Spleen (tissue), 11 donors: ENCODE measurements around the gene MRPS14. TPM values are rescaled to one million over a fixed set of nuclear protein-coding genes. Genes with fewer than 3 reads are reported as not detected.

Experiments
- DNase-seq: peaks from one replicate; pipeline ENCODE4 v3.0.0-alpha.2; 2020
- H3K27ac ChIP-seq, 8 donors: fragments of 200-600 bp; sonication (generic) in 7 of 8; 1 replicate in 4 of 8; 2 replicates in 4 of 8; pipeline versions ENCODE4 v1.5.0 to v1.8.0; 2016 to 2021; ENCODE audit warnings: inconsistent platforms in 4 of 8, mild to moderate bottlenecking in 4 of 8, moderate library complexity in 1 of 8
- H3K27me3 ChIP-seq, 7 donors: fragments of 200-600 bp; sonication (generic) in 6 of 7; replicated peaks in 1 of 7; 1 replicate in 4 of 7; 2 replicates in 3 of 7; pipeline versions ENCODE4 v1.5.0 to v1.8.0; 2016 to 2021; ENCODE audit warnings: inconsistent platforms in 3 of 7, mild to moderate bottlenecking in 1 of 7
- H3K36me3 ChIP-seq, 6 donors: fragments of 200-600 bp; sonication (generic) in 5 of 6; 1 replicate in 4 of 6; 2 replicates in 2 of 6; pipeline versions ENCODE4 v1.5.0 to v1.8.0; 2016 to 2021; ENCODE audit warnings: inconsistent platforms in 2 of 6
- H3K4me1 ChIP-seq, 6 donors: fragments of 200-600 bp; sonication (generic) in 5 of 6; 1 replicate in 3 of 6; 2 replicates in 3 of 6; pipeline versions ENCODE4 v1.5.0 to v1.8.0; 2016 to 2021; ENCODE audit warnings: inconsistent platforms in 3 of 6
- H3K4me3 ChIP-seq, 8 donors: fragments of 200-600 bp; sonication (generic) in 7 of 8; 1 replicate in 4 of 8; 2 replicates in 4 of 8; pipeline versions ENCODE4 v1.5.0 to v1.8.0; 2016 to 2021; ENCODE audit warnings: inconsistent platforms in 4 of 8, mild to moderate bottlenecking in 4 of 8, moderate library complexity in 2 of 8
- H3K9me3 ChIP-seq, 8 donors: fragments of 200-600 bp; sonication (generic) in 7 of 8; 1 replicate in 4 of 8; 2 replicates in 4 of 8; pipeline versions ENCODE4 v1.5.0 to v1.8.0; 2016 to 2021; ENCODE audit warnings: inconsistent platforms in 4 of 8
- CTCF ChIP-seq, 11 experiments: fragments of 200-600 bp in 7 of 11; fragments of 450-650 bp in 4 of 11; sonication (generic) in 4 of 11; IDR thresholded peaks in 8 of 11; conservative IDR thresholded peaks in 3 of 11; 1 replicate in 7 of 11; 2 replicates in 4 of 11; pipeline versions ENCODE4 v1.4.0 to v1.8.0; 2016 to 2021; ENCODE audit warnings: antibody characterized with exemption in 11 of 11, inconsistent platforms in 4 of 11, mild to moderate bottlenecking in 1 of 11
- POLR2A ChIP-seq, 3 donors: fragments of 450-650 bp; IDR thresholded peaks; one replicate each; pipeline ENCODE4 v1.5.1; 2017; ENCODE audit warnings: antibody characterized with exemption in 3 of 3, mild to moderate bottlenecking in 1 of 3
- POLR2AphosphoS5 ChIP-seq, 3 donors: sonication (generic); formaldehyde crosslinking; IDR thresholded peaks; one replicate each; pipeline ENCODE4 v1.5.1; 2017; ENCODE audit warnings: antibody characterized with exemption in 3 of 3
- WGBS, 5 donors: extraction: QIAGEN DNeasy Blood & Tissue Kit in 3 of 5; methylation state at CpG; one replicate each; pipeline versions ENCODE4 v1.1.5 to v1.1.7; 2013 to 2018; 5-methylcytosine and 5-hydroxymethylcytosine counted together
- intact Hi-C: fragments of 100-400 bp; cut with DNase I; formaldehyde crosslinking; loops from one replicate; pipeline ENCODE4 v1.15.0; 2023; ENCODE audit warnings: low total_unique reads
- polyA plus RNA-seq, 3 donors: library from polyadenylated mRNA; stranded (reverse); fragments of 200-250 nt; gene quantifications; one replicate each; pipeline ENCODE4 v1.2.1, GENCODE V29; 2013
- total RNA-seq, 7 donors: library from RNA; depleted of rRNA in 3 of 7; stranded (reverse); fragments of >200 nt in 3 of 7; fragmentation: NEBNext Ultra II Directional in 4 of 7; extraction: Animal tissue kit (Norgen Biotek cat#: 25700) in 4 of 7; gene quantifications; one replicate each; pipeline versions ENCODE4 v1.1.0 to v1.2.1, GENCODE V29; 2016 to 2021
- donor health status: healthy with polysubstance abuse.
- donor health status: DM: no; HTN: no; CAD: no; lungs with moderate emphysema.
- donor health status: DM: no; HTN: no; CAD: no.
- donor health status: Bipolar disorder and iron deficiency.
- donor health status: healthy.
- donor health status: DM: no; HTN: no; CAD: no.
- donor health status: DM: yes; HTN: yes; CAD: no.

Gene MRPS14
- total and polyA plus RNA-seq, 10 donors: 10.1 to 34.5 (median 25.6) TPM

- Histone ChIP-seq H3K4me1 (peaks cover 0 to 32% (median 2%) of the 10 kb centered on the region in 6 donors), H3K27me3 (no peaks in the 10 kb centered on the region), H3K9me3 (no peaks in the 10 kb centered on the region), H3K27ac (no peak overlapping the region), H3K36me3 (peaks cover 0 to 100% (median 91%) of the 10 kb centered on the region in 6 donors), H3K4me3 (no peak overlapping the region)
- no peak for DNase-seq
- intact Hi-C loops: no loop called here
- 69 to 83% (median 79%) methylated on average over 10 of the region's 10 CpGs for WGBS, 5 donors
- TF ChIP-seq POLR2AphosphoS5 (IDR thresholded peaks at IDR 0.05): no peak
- TF ChIP-seq CTCF (IDR thresholded peaks at IDR 0.05 in 8 of 11, conservative IDR thresholded peaks at IDR 0.05 in 3 of 11): no peak
- TF ChIP-seq POLR2A (IDR thresholded peaks at IDR 0.05): no peak
Measured at GRCh38 chr1:175009532-175009931, 13.7 kb downstream of the MRPS14 start.

- intact Hi-C loops: no loop called here
- peaks cover 0 to 57% (median 50%) of the 10 kb centered on the region in 6 donors for H3K36me3 ChIP-seq
- TF ChIP-seq POLR2AphosphoS5 (IDR thresholded peaks at IDR 0.05) (no peak), CTCF (IDR thresholded peaks at IDR 0.05 in 8 of 11, conservative IDR thresholded peaks at IDR 0.05 in 3 of 11) (no peak), POLR2A (IDR thresholded peaks at IDR 0.05) (no peak)
Measured at GRCh38 chr1:175005085-175005783, 18.0 kb downstream of the MRPS14 start.

GRCh38 chr1:175003521-175003920 is 19.7 kb downstream of the MRPS14 start:
- H3K36me3 ChIP-seq: peaks cover 0 to 40% (median 36%) of the 10 kb centered on the region in 6 donors
- peaks cover 20 to 70% (median 46%) of the 10 kb centered on the region in 6 donors for H3K4me1 ChIP-seq
- H3K9me3 ChIP-seq: no peaks in the 10 kb centered on the region
- DNase-seq: no peak
- no peaks in the 10 kb centered on the region for H3K27me3 ChIP-seq
- H3K27ac ChIP-seq: no peak overlapping the region
- no peak overlapping the region for H3K4me3 ChIP-seq
- TF ChIP-seq CTCF (IDR thresholded peaks at IDR 0.05 in 8 of 11, conservative IDR thresholded peaks at IDR 0.05 in 3 of 11) (no peak), POLR2A (IDR thresholded peaks at IDR 0.05) (no peak), POLR2AphosphoS5 (IDR thresholded peaks at IDR 0.05) (no peak)
- WGBS, 5 donors: 51 to 83% (median 71%) methylated on average over 2 of the region's 2 CpGs
- intact Hi-C loops: no loop called here

More at GRCh38 chr1:175005085-175005783, 18.0 kb downstream of the MRPS14 start:
- DNase-seq: no peak
- Histone ChIP-seq H3K4me1 (peaks cover 20 to 75% (median 43%) of the 10 kb centered on the region in 6 donors), H3K27ac (no peak overlapping the region), H3K9me3 (no peaks in the 10 kb centered on the region), H3K27me3 (no peaks in the 10 kb centered on the region), H3K4me3 (no peak overlapping the region)
- 85 to 93% (median 88%) methylated on average over 8 of the region's 8 CpGs for WGBS, 5 donors

GRCh38 chr1:175002910-175003517 is 20.2 kb downstream of the MRPS14 start:
- Histone ChIP-seq H3K27me3 (no peaks in the 10 kb centered on the region), H3K27ac (no peak overlapping the region), H3K9me3 (no peaks in the 10 kb centered on the region), H3K4me1 (peaks cover 20 to 75% (median 51%) of the 10 kb centered on the region in 6 donors), H3K36me3 (peaks cover 0 to 35% (median 31%) of the 10 kb centered on the region in 6 donors), H3K4me3 (no peak overlapping the region)
- no peak for TF ChIP-seq POLR2A (IDR thresholded peaks at IDR 0.05)
- TF ChIP-seq POLR2AphosphoS5 (IDR thresholded peaks at IDR 0.05): no peak
- no peak for TF ChIP-seq CTCF (IDR thresholded peaks at IDR 0.05 in 8 of 11, conservative IDR thresholded peaks at IDR 0.05 in 3 of 11)
- intact Hi-C loops: no loop called here
- WGBS, 5 donors: 78 to 88% (median 85%) methylated on average over 17 of the region's 17 CpGs
- no peak for DNase-seq
